ENCODE results near the gene UCMA.

DNA sequence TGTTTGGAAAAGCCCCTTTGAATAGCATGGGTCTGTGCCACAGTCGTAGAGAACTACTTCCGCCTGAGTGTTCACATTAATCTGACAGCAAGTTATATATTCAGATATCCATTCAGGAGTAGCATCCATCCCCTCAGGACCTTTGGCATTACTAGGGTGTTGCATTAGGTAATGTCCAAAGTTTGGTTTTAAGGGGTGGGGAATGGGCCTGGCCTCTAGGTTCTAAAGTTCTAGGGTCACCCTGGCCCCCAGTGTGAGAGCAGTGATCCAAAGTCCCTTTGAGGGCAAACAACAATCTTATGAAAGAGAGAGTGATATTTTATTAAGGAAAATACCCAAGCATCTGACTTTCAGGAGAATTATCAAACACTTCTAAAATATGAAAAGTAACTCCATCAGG is 60.6 kb downstream of the UCMA start:
- TF ChIP-seq, protein P1, sequence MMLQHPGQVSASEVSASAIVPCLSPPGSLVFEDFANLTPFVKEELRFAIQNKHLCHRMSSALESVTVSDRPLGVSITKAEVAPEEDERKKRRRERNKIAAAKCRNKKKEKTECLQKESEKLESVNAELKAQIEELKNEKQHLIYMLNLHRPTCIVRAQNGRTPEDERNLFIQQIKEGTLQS (IDR thresholded peaks at IDR 0.05): no peak
- TF ChIP-seq, protein P2, sequence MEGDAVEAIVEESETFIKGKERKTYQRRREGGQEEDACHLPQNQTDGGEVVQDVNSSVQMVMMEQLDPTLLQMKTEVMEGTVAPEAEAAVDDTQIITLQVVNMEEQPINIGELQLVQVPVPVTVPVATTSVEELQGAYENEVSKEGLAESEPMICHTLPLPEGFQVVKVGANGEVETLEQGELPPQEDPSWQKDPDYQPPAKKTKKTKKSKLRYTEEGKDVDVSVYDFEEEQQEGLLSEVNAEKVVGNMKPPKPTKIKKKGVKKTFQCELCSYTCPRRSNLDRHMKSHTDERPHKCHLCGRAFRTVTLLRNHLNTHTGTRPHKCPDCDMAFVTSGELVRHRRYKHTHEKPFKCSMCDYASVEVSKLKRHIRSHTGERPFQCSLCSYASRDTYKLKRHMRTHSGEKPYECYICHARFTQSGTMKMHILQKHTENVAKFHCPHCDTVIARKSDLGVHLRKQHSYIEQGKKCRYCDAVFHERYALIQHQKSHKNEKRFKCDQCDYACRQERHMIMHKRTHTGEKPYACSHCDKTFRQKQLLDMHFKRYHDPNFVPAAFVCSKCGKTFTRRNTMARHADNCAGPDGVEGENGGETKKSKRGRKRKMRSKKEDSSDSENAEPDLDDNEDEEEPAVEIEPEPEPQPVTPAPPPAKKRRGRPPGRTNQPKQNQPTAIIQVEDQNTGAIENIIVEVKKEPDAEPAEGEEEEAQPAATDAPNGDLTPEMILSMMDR (IDR thresholded peaks at IDR 0.05; ENCODE audit: low read depth, low read length, missing input control): no peak
- TF ChIP-seq, protein P3, sequence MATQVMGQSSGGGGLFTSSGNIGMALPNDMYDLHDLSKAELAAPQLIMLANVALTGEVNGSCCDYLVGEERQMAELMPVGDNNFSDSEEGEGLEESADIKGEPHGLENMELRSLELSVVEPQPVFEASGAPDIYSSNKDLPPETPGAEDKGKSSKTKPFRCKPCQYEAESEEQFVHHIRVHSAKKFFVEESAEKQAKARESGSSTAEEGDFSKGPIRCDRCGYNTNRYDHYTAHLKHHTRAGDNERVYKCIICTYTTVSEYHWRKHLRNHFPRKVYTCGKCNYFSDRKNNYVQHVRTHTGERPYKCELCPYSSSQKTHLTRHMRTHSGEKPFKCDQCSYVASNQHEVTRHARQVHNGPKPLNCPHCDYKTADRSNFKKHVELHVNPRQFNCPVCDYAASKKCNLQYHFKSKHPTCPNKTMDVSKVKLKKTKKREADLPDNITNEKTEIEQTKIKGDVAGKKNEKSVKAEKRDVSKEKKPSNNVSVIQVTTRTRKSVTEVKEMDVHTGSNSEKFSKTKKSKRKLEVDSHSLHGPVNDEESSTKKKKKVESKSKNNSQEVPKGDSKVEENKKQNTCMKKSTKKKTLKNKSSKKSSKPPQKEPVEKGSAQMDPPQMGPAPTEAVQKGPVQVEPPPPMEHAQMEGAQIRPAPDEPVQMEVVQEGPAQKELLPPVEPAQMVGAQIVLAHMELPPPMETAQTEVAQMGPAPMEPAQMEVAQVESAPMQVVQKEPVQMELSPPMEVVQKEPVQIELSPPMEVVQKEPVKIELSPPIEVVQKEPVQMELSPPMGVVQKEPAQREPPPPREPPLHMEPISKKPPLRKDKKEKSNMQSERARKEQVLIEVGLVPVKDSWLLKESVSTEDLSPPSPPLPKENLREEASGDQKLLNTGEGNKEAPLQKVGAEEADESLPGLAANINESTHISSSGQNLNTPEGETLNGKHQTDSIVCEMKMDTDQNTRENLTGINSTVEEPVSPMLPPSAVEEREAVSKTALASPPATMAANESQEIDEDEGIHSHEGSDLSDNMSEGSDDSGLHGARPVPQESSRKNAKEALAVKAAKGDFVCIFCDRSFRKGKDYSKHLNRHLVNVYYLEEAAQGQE (IDR thresholded peaks at IDR 0.05): peak; percentile 83

Measured in liver (tissue), 3 donors.